ENCODE results near the gene ASB10.

DNA sequence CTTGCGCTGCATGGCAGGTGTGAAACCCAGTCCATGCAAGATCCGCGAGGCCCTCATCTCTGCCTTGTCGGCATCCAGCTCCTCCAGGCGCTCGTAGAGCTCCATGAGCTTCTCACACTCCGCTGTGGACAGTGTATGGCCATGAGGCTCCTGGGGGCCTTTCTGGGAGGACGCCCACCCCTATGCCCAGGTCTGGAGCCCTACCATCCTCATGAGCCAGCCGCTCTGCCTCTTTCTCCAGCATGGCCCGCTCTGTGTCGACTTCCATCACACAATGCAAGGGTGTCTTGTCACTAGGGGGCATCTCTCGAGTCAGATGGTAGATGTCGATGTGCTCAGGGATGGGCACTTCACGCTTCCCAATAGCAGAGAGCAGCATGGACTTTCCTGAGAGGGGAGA lies 36.7 kb upstream of the ASB10 start:
- TF ChIP-seq, protein P1, sequence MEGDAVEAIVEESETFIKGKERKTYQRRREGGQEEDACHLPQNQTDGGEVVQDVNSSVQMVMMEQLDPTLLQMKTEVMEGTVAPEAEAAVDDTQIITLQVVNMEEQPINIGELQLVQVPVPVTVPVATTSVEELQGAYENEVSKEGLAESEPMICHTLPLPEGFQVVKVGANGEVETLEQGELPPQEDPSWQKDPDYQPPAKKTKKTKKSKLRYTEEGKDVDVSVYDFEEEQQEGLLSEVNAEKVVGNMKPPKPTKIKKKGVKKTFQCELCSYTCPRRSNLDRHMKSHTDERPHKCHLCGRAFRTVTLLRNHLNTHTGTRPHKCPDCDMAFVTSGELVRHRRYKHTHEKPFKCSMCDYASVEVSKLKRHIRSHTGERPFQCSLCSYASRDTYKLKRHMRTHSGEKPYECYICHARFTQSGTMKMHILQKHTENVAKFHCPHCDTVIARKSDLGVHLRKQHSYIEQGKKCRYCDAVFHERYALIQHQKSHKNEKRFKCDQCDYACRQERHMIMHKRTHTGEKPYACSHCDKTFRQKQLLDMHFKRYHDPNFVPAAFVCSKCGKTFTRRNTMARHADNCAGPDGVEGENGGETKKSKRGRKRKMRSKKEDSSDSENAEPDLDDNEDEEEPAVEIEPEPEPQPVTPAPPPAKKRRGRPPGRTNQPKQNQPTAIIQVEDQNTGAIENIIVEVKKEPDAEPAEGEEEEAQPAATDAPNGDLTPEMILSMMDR (IDR thresholded peaks at IDR 0.05; ENCODE audit: insufficient read depth, low read length, poor library complexity, severe bottlenecking) = no peak
- TF ChIP-seq EZH2phosphoT487 (conservative IDR thresholded peaks at IDR 0.05; ENCODE audit: low read length) = no peak

All from SU-DHL-6 (cell line).